Mesenteric fat pad (tissue), 1 donor: Measurements from ENCODE around the gene ERC1. TPM values are rescaled to one million over a fixed set of nuclear protein-coding genes. Genes with fewer than 3 reads are reported as not detected.

Experiments
- DNase-seq: peaks from one replicate; pipeline ENCODE4 v3.0.0-alpha.2; 2020; ENCODE audit warnings: low spot score
- total RNA-seq: library from RNA; stranded (reverse); fragmentation: NEBNext Ultra II Directional; extraction: Animal tissue kit (Norgen Biotek cat#: 25700); gene quantifications from one replicate; pipeline ENCODE4 v1.2.1, GENCODE V29; 2021
- donor health status: DM: yes; HTN: yes; CAD: no.

Gene ERC1
- total RNA-seq, 1 donor from 2014 or later, result 81.1 TPM

DNA sequence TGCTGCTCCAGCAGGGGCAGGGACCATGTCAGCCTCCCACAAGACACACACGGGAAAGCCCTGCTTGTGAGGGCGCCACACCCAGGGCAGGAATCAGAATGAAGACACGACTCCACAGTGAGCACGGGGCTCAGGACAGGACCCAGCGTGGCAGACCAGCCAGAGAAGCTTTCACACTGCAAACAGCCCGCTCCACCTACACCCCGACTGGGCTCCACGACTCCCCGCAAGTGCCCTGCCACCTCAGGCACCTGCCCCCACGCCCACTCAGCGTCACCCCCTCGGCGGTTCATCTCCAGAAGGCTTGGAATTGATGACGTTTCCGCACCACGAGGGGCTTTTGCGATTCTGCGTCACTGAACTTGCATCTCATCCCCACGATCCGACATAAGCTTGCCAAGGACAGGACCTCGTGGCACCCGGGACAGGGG is 512.3 kb downstream of the ERC1 start:
- peak; percentile 59 for DNase-seq

DNA sequence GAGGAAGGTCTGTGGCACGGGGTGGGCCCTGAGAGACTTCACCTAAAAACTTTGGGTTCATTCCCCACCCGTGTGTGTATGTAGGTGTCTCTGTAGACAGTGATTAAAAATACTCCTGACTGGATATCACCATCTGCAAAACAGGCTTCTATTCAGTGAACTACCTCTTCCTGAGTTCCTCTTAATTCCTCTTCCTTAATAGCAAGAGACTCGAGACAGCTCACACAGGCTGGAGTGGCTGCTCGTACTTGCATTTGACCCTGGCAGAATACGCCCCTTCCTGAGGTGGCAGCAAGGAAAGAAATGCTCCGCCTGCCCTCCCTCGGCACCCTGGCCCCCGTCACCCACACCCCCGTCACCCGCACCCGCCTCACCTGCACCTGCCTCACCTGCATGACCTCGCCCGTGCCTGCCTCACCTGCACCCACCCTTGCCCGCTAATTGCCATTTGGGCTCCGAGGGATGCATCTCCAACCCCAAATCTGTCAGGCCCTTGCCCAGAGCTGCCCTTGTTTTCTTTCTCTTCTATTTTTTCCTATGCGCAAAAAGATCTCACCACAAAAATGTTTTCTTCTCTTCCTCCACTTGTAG is 513.4 kb downstream of the ERC1 start:
- DNase-seq, result peak; percentile 45

DNA sequence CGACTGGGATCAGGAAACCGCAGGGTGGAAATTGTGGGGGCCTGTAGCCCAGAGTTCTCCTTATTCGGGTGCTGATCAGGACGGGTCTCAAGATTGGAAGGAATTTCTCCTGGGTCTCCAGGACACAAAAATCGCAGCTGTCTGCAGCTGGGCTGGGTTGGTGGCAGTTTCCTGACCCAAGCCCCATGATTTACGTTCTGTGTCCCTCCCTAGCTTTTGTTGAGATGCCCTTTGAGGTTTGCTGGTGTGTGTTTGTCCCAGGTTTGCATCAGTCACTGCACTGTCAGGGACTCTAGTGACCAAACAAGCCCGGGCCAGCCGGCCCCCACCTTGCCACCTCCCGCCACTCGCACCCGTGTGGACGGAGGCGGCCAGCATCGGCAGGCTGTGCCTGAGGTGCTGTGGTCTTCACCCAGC is 513.9 kb downstream of the ERC1 start:
- peak; percentile 76 for DNase-seq

DNA sequence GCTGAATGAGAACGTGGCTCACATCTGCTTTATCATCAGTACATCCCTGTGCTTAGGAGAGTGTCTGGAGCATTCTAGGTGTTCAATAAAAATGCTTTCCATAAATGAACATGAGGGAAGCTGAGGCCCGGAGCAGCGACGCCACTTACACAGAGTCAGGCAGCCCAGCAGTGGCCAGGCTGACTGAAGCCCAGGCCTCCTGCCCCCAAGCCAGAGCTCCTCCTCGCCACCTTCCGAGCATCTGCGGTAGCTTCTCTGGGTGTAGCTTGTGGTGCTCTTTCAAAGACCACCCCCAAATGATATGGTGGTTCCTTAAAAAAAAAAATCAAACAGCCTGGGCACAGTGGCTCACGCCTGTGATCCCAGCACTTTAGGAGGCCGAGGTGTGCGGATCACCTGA is 514.6 kb downstream of the ERC1 start:
- DNase-seq, result peak; percentile 45

DNA sequence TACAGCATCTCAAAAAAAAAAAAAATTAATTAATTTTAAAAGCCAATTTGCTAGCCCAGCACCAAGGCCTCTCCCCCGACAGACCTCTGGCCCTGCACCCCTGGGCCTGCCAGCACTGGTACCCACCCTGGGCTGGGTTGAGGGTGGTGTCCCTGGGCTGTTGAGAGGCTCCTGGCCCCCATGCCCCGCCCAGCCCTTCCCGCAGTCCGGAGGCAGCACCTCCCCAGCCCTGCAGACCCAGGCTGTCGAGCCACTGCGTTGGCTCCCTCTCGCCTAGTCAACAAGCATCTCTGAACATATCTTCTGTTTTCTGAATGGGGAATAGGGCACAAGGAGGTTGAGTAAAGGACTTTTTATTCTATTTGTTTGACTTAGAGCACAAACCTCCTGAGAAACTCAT is 516.3 kb downstream of the ERC1 start:
- peak; percentile 74 for DNase-seq

DNA sequence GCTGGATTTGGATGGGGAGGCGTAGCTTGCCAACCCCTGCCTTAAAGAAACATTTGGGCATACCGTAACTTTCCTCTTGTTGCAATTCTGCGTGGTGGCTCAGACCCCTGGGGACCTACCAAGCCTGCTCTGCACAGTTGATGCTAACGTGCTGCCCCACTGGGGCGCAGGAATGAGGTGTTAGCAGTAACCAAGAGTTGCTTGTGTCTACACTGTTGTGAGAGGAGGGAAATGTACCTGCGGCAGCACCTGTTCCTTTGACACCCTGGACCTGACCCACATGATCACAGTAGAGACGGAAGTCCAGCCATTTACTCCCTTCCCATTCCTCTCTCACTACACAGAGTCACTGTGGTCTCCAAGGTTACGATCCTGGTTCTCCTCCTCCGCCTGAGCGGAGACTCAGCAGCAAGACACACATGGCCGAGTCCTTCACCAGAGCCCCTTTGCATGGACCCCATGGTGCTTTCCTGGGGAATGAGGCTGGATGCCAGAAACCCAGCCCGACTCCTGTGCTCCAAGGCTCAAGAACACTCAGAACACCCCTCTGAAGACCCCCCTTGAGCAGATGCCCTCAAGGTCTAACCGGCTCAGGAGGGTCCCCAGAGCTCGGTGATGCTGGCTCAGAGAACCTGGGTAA is 518.5 kb downstream of the ERC1 start:
- peak; percentile 43 for DNase-seq

GRCh38 chr12:1510056-1510812 is 519.2 kb downstream of the ERC1 start:
- peak; percentile 43 for DNase-seq

DNA sequence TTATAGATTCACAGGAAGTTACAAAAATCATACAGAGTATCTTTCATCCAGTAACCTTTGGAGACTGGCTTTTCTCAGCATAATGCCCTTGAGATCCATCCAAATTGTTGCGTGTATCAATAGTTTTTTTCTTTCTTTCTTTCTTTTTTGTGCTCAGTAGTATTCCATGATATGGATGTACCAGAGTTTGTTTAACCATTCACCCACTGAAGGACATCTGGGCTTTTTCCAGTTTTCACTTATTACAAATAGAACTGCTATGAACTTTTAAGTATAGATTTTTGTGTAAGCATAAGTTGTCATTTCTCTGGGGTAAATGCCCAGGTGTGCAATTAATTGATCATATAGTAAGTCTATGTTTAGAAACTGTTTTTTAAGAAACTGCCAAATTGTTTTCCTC is 524.0 kb downstream of the ERC1 start:
- DNase-seq, result no peak

DNA sequence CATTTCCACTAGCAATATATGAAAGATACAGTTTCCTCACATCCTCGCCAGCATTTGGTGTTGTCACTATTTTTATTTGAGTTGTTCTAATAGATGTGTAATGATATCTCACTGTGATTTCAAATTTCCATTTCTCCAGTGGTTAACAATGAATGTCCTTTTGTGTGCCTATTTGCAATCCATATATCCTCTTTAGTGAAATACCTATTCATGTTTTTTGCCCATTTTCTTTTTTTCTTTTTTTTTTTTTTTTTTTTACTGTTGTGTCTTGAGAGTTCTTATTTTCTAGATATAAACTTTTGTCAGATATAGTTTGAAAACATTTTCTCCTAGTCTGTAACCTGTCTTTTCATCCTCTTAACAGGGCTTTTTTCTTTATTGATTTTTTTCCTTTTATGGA is 524.4 kb downstream of the ERC1 start:
- DNase-seq, result no peak

GRCh38 chr12:1517007-1517406 is 526.0 kb downstream of the ERC1 start:
- peak; percentile 9 for DNase-seq

GRCh38 chr12:1517734-1518525 is 526.9 kb downstream of the ERC1 start:
- peak; percentile 55 for DNase-seq

DNA sequence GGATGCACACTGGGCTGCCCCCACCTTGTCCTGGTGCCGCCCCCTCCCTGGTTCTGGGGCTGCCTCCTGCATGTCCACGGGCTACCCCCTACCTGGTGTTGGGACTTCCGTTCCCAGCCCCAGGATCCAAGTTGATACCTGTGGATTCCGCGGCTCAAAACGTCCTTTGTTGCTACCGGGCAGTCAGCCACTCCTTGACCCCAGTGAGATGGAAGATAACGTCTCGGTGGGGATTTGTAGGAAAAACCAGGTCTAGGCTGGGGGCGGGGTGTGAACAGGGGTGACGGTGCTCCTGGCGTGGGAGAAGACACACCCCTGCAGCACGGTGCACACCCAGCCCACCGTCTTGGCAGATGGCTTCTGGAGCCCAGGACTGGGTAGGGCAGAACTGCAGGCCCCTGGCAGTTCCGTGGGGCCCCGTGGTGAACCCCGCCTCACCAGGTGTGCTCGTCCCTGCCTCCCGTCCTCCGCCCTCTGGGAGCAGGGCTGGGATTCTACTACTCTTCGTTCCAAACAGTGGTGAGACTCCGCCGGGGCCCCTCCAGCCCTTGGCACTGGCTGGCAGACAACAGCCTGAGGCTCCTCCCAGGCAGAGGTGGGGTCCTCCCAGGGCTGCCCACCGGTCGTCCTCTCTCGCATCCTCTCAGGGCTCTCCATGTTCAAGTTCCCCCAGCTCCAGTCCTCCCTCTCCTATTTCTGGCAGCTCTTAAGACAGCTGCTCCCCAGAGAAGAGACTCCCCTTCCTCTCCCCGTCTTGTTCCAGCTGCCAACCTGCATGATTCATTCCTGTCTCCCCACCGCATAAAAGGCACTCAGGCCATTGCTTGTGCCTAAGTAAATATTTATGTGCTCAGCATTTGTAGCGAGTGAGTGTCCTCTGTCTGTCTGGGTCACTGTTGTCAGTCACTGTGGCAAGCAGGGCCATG is 527.8 kb downstream of the ERC1 start:
- peak; percentile 82 for DNase-seq

GRCh38 chr12:1519642-1520041 is 528.6 kb downstream of the ERC1 start:
- DNase-seq, result peak; percentile 76

GRCh38 chr12:1523046-1523445 is 532.0 kb downstream of the ERC1 start:
- DNase-seq, result peak; percentile 16

- peak; percentile 77 for DNase-seq
Measured at GRCh38 chr12:1523558-1524050, 532.6 kb downstream of the ERC1 start.

- DNase-seq, result peak; percentile 18
Measured at GRCh38 chr12:1525858-1526257, 534.8 kb downstream of the ERC1 start.

DNA sequence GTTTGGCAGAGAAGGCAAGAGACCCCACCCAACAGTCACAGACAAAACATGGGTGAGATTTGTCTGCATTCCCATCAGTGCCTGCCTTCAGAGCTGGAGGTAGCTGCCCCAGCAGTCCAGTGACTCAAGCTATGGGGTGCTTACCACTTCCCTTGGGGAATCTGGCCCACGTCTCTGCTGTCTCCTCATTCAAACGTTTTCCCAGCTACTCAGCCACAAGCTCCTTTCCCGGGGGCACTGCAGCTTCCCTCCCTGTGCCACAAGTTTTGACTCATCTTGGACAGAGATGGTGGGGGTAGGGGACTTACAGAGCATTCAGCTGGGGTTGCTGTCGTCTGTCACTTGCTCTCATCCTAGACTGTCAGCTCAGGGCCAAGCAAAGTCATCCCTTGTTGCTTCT is 536.8 kb downstream of the ERC1 start:
- peak; percentile 45 for DNase-seq

DNA sequence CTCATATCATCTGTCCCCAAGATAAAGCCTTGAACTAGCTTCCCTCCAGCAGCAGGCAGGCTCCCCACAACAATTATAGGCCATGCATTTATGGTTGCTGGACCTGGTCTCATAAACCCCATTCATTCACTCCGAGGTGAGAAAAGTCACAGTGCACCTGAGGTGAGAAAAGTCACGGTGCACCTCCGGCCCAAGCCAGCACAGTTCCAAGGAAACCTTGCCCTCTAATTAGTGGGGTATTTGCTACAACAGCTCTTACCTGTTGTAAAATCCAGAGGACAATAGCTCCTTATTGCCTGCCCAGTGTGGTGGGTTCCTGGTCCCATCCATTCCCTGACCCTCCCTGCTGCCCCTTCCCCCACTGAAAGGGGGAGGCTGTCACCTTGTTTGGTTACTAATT is 537.8 kb downstream of the ERC1 start:
- DNase-seq, result peak; percentile 28

GRCh38 chr12:1529228-1529861 is 538.3 kb downstream of the ERC1 start:
- DNase-seq, result peak; percentile 22
